ENCODE measurements around the gene ZNF451.

GRCh38 chr6:57209030-57209429 lies 119.0 kb downstream of the ZNF451 start:
- TF ChIP-seq CTCF (conservative IDR thresholded peaks at IDR 0.05; ENCODE audit: low read depth, low read length) (no peak), EZH2 (IDR thresholded peaks at IDR 0.05; ENCODE audit: borderline replicate concordance, low read depth, low read length, poor library complexity, severe bottlenecking) (no peak)

Measured in A673 (cell line).